Osteoblast (primary cell): Measurements from ENCODE around the gene SLC37A1. TPM values are rescaled to one million over a fixed set of nuclear protein-coding genes. Genes with fewer than 3 reads are reported as not detected.
"Not testable (repeated sequence)": the region's sequence is repeated elsewhere in the genome, so short reads cannot be mapped to it uniquely, and the experiment has no call there.

Source experiments
- DNase-seq: peaks from one replicate; pipeline ENCODE4 v3.0.0; 2011; ENCODE audit warnings: low spot score, mixed read lengths; ENCODE audit not compliant: insufficient read length; ENCODE audit errors: missing footprints
- H2AFZ ChIP-seq: 2 replicates; pipeline ENCODE4 v1.6.0; 2011; ENCODE audit warnings: mild to moderate bottlenecking, low read length
- H3K27ac ChIP-seq: 2 replicates; pipeline ENCODE4 v1.5.1; 2011; ENCODE audit warnings: mild to moderate bottlenecking, low read depth, low read length, moderate library complexity
- H3K27me3 ChIP-seq: 2 replicates; pipeline ENCODE4 v1.6.0; 2012; ENCODE audit warnings: mild to moderate bottlenecking, control low read depth, inconsistent platforms, low read length, moderate library complexity; ENCODE audit not compliant: insufficient read depth
- H3K36me3 ChIP-seq: 2 replicates; pipeline ENCODE4 v1.5.1; 2011; ENCODE audit warnings: mild to moderate bottlenecking, low read length, control low read depth, moderate library complexity; ENCODE audit not compliant: insufficient read depth
- H3K4me1 ChIP-seq: 2 replicates; pipeline ENCODE4 v1.5.1; 2011; ENCODE audit warnings: mild to moderate bottlenecking, low read length, control low read depth, moderate library complexity; ENCODE audit not compliant: insufficient read depth
- H3K4me2 ChIP-seq: 2 replicates; pipeline ENCODE4 v1.6.0; 2011; ENCODE audit warnings: mild to moderate bottlenecking, low read length; ENCODE audit not compliant: insufficient read depth
- H3K4me3 ChIP-seq: fragments of 200-600 bp; sonication (generic); 3 replicates; pipeline ENCODE4 v1.5.1; 2012; ENCODE audit warnings: mild to moderate bottlenecking, low read length, inconsistent platforms; ENCODE audit not compliant: insufficient read depth
- H3K79me2 ChIP-seq: 2 replicates; pipeline ENCODE4 v1.6.0; 2012; ENCODE audit warnings: mild to moderate bottlenecking, low read length, control low read depth, inconsistent platforms; ENCODE audit not compliant: insufficient read depth
- H3K9me3 ChIP-seq: 2 replicates; pipeline ENCODE4 v1.5.1; 2011; ENCODE audit warnings: low read depth, low read length, control low read depth
- H4K20me1 ChIP-seq: 2 replicates; pipeline ENCODE4 v1.6.0; 2012; ENCODE audit warnings: mild to moderate bottlenecking, low read length, control low read depth; ENCODE audit not compliant: insufficient read depth
- total RNA-seq: library from RNA; depleted of rRNA; stranded (reverse); fragments of >200 nt; gene quantifications from 2 replicates; pipeline ENCODE4 v1.2.3, GENCODE V29; 2012
- TF ChIP-seq, protein P1 (sequence below): IDR thresholded peaks from 2 replicates; pipeline ENCODE4 v1.5.1; 2011; ENCODE audit warnings: mild to moderate bottlenecking, low read depth, low read length, moderate library complexity; ENCODE audit errors: extremely low read depth

The SLC37A1 gene
- total RNA-seq, 1 donor, result 6.9 TPM

DNA sequence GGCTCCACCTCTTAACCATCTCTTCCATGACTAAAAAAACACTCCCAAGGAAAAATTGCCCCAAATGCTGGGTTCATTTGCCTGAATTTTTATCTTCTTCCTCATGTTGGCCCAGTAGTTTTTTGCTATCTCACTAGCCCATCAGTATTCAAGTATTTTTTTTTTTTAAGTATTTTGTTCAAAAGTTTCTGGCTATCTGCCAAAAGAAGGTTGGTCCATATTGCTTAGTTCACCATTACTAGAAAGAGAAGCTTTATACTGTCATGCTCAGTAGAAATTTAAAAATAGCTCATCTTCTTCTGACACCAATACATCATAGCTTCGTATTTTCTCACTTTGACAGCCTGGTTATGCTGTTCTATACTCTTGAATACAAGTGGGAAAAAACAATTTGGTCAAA, 98.7 kb downstream of the SLC37A1 start:
- H3K4me1 ChIP-seq, result no peaks in the 10 kb centered on the region
- no peaks in the 10 kb centered on the region for H3K36me3 ChIP-seq
- H3K4me2 ChIP-seq, result no peak overlapping the region
- no peak overlapping the region for H3K27ac ChIP-seq
- H3K4me3 ChIP-seq, result no peak overlapping the region
- no peak overlapping the region for H2AFZ ChIP-seq
- H3K79me2 ChIP-seq, result no peaks in the 10 kb centered on the region
- no peak for DNase-seq
- no peaks in the 10 kb centered on the region for H4K20me1 ChIP-seq
- peaks cover 7% of the 10 kb centered on the region for H3K27me3 ChIP-seq
- TF ChIP-seq, protein P1, sequence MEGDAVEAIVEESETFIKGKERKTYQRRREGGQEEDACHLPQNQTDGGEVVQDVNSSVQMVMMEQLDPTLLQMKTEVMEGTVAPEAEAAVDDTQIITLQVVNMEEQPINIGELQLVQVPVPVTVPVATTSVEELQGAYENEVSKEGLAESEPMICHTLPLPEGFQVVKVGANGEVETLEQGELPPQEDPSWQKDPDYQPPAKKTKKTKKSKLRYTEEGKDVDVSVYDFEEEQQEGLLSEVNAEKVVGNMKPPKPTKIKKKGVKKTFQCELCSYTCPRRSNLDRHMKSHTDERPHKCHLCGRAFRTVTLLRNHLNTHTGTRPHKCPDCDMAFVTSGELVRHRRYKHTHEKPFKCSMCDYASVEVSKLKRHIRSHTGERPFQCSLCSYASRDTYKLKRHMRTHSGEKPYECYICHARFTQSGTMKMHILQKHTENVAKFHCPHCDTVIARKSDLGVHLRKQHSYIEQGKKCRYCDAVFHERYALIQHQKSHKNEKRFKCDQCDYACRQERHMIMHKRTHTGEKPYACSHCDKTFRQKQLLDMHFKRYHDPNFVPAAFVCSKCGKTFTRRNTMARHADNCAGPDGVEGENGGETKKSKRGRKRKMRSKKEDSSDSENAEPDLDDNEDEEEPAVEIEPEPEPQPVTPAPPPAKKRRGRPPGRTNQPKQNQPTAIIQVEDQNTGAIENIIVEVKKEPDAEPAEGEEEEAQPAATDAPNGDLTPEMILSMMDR, result no peak
- H3K9me3 ChIP-seq, result no peaks in the 10 kb centered on the region

DNA sequence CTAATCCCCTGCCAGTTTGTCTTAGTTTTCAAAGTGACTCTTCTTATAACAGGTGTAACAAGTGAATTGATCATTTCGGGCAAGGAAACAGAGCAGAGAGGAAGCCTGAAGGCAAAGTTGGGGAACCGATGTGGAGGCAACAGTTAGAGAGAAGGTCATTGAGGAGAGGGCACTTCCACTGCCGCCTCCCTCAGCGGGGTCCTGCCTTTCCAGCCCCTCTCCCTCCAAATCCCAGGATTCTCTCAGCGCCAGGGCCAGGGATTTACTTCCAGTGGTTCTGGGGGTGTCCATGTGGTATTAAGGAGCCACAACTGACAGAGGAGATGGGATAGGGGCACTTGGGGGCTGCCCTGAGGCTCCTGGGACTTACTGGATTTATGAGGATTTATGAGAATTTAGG, 100.1 kb downstream of the SLC37A1 start:
- no peak overlapping the region for H3K27ac ChIP-seq
- no peaks in the 10 kb centered on the region for H3K9me3 ChIP-seq
- H3K27me3 ChIP-seq, result peaks cover 14% of the 10 kb centered on the region
- H2AFZ ChIP-seq, result no peak overlapping the region
- TF ChIP-seq, protein P1, result no peak
- no peaks in the 10 kb centered on the region for H4K20me1 ChIP-seq
- no peak for DNase-seq
- no peak overlapping the region for H3K4me2 ChIP-seq
- H3K4me3 ChIP-seq, result no peak overlapping the region
- H3K79me2 ChIP-seq, result no peaks in the 10 kb centered on the region
- H3K36me3 ChIP-seq, result no peaks in the 10 kb centered on the region
- no peaks in the 10 kb centered on the region for H3K4me1 ChIP-seq

DNA sequence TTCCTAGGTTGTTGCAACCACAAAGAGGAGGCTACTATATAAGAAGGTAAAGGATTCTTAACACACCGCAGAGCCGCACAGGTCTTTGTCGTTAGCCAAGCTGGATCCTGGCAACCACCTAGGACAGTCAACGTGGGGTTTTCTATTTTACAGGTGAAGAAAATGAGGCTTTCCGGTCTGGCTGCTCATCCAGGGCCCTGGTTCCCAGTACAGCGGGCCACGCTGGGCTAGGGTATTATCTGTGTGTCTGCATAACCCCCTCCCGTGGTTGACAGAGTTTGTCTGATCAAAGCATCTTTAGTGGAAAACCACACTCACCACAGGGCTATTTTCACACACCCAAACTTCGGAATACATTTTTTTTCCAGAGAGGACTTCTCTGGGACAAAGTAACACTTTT, 100.7 kb downstream of the SLC37A1 start:
- H3K9me3 ChIP-seq, result no peaks in the 10 kb centered on the region
- H2AFZ ChIP-seq, result no peak overlapping the region
- no peaks in the 10 kb centered on the region for H3K4me1 ChIP-seq
- H3K36me3 ChIP-seq, result no peaks in the 10 kb centered on the region
- no peaks in the 10 kb centered on the region for H3K79me2 ChIP-seq
- peaks cover 14% of the 10 kb centered on the region for H3K27me3 ChIP-seq
- TF ChIP-seq, protein P1, result no peak
- no peak overlapping the region for H3K4me3 ChIP-seq
- no peaks in the 10 kb centered on the region for H4K20me1 ChIP-seq
- no peak for DNase-seq
- no peak overlapping the region for H3K27ac ChIP-seq
- no peak overlapping the region for H3K4me2 ChIP-seq

DNA sequence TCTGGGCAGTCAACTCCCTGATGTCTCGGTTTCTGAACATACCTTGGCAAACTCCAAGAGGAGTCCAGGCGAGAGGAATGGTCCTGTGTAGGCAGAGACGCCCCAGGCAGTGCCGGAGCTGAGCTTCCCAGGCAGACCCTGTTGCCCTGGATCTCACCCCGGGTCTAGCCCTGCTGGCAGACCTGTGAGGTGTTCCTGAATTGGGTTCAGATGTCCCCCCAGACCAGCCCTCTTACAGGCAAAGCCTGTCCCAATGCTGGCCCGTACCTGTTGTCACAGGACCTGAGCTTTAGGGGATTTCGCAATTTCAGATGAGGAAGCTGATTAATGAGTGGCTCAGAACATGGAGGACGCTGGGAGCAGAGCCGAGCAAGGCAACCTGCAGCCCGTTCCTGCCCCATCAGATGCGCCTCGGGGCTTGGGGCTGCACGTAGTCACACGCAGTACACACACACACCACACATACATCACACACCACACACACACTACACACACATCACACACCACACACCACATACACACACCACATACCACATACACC, 101.2 kb downstream of the SLC37A1 start:
- H3K36me3 ChIP-seq, result no peaks in the 10 kb centered on the region
- peaks cover 14% of the 10 kb centered on the region for H3K27me3 ChIP-seq
- H3K27ac ChIP-seq, result no peak overlapping the region
- no peaks in the 10 kb centered on the region for H3K9me3 ChIP-seq
- TF ChIP-seq, protein P1, result no peak
- H4K20me1 ChIP-seq, result no peaks in the 10 kb centered on the region
- H2AFZ ChIP-seq, result no peak overlapping the region
- no peaks in the 10 kb centered on the region for H3K4me1 ChIP-seq
- no peak for DNase-seq
- H3K4me3 ChIP-seq, result no peak overlapping the region
- H3K4me2 ChIP-seq, result no peak overlapping the region
- H3K79me2 ChIP-seq, result no peaks in the 10 kb centered on the region

DNA sequence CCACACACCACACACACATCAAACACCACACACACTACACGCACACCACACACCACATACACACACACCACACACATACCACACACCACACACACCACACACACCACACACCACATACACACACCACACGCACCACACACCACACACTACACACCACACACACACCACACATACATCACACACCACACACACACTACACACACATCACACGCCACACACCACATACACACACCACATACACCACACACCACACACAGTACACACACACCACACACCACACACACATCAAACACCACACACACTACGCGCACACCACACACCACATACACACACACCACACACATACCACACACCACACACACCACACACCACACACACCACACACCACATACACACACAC, 101.7 kb downstream of the SLC37A1 start:
- not testable (repeated sequence) for H2AFZ ChIP-seq, H3K4me3 ChIP-seq, H3K4me2 ChIP-seq, H3K79me2 ChIP-seq, H3K9me3 ChIP-seq, H3K4me1 ChIP-seq, H4K20me1 ChIP-seq, H3K27ac ChIP-seq, DNase-seq, H3K36me3 ChIP-seq
- H3K27me3 ChIP-seq, result peaks cover 16% of the 10 kb centered on the region
